ENCODE data around the gene MRPL10. TPM values are rescaled to one million over a fixed set of nuclear protein-coding genes. Genes with fewer than 3 reads are reported as not detected.
A peak's percentile ranks its signal among the peaks of the same experiment; 100 is the strongest.

MRPL10 gene
- total and polyA plus RNA-seq, 12 donors, result 44.2 to 72.3 (median 61.9) TPM

- Histone ChIP-seq H3K9me3 (no peaks in the 10 kb centered on the region), H3K4me3 (peak within 1 kb of the TSS; percentile 63 to 92 (median 75)), H3K27ac (peak within 1 kb of the TSS in 9 of 10 donors; percentile 65 to 89 (median 77)), H3K27me3 (peaks cover 0 to 20% (median 16%) of the 10 kb centered on the region in 7 donors), H3K4me1 (peaks cover 0 to 42% (median 21%) of the 10 kb centered on the region in 9 donors), H3K36me3 (peaks cover 0 to 30% (median 7%) of the 10 kb centered on the region in 9 donors)
- intact Hi-C loops (cut with DNase I), result loop anchor here (1.0 to 10.0 kb wide), 10 partner anchors 49 to 176 kb away; partner anchors contain the start of genes CDK5RAP3 (in 4 of the 10) and PNPO (in 4 of the 10)
- TF ChIP-seq, protein P1, sequence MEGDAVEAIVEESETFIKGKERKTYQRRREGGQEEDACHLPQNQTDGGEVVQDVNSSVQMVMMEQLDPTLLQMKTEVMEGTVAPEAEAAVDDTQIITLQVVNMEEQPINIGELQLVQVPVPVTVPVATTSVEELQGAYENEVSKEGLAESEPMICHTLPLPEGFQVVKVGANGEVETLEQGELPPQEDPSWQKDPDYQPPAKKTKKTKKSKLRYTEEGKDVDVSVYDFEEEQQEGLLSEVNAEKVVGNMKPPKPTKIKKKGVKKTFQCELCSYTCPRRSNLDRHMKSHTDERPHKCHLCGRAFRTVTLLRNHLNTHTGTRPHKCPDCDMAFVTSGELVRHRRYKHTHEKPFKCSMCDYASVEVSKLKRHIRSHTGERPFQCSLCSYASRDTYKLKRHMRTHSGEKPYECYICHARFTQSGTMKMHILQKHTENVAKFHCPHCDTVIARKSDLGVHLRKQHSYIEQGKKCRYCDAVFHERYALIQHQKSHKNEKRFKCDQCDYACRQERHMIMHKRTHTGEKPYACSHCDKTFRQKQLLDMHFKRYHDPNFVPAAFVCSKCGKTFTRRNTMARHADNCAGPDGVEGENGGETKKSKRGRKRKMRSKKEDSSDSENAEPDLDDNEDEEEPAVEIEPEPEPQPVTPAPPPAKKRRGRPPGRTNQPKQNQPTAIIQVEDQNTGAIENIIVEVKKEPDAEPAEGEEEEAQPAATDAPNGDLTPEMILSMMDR (IDR thresholded peaks at IDR 0.05), result peak; percentile 91 to 99 (median 97)
- DNase-seq (peak; percentile 91 to 94), ATAC-seq (peak; percentile 88 to 97 (median 95))
- 1% methylated on average over 50 to 55 of the region's 55 CpGs for WGBS, 2 donors
These were observed 9.6 kb upstream of the MRPL10 start, which contains the start of gene SCRN2 for GRCh38 chr17:47840742-47841487. Gene SCRN2 (minus strand): TSS chr17:47841273. CDS start chr17:47840843, 430 bp downstream.

DNA sequence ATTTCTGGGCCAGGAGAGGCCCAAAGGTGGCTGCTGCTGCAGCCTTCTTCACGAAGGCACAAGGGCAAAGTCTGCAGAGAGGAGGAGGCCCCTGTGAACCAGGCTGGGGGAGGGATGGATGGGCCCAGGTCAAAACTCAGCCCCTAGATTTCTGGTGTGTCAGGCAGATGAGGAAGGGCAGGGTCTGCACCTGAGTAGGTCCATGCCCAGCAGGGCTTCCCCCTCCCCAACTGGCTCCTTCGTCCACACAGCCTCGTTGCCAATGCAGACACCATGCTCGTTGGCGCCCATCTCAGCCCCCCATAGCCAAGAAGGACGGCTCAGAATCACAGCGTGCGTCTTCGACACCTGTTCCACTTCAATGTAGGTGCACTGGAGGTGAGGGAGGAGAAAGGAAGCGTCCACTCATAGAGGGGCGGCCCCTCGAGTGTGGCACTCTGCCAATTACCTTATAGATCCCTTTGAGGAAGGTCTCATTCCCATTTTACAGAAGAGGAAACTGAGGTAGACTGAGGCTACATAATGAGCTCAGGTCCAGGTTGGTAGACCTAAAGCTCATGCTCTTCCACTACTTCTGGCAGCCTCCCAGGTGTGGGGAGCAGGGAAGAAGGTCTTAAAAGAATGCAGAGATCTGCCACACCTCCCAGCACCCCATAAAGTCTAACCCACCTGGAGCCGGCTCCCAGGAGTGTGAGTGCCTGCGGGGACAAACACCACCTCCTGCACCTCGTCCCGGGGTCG is 8.8 kb upstream of the MRPL10 start:
- Histone ChIP-seq H3K4me1 (peaks cover 0 to 48% (median 21%) of the 10 kb centered on the region in 9 donors), H3K4me3 (peak overlapping the region; percentile 63 to 92 (median 75)), H3K27ac (peak overlapping the region in 8 of 10 donors; percentile 65 to 89 (median 78)), H3K9me3 (no peaks in the 10 kb centered on the region), H3K27me3 (peaks cover 0 to 13% (median 10%) of the 10 kb centered on the region in 7 donors), H3K36me3 (peaks cover 0 to 37% (median 12%) of the 10 kb centered on the region in 9 donors)
- TF ChIP-seq, protein P1 (IDR thresholded peaks at IDR 0.05), result no peak
- ATAC-seq, result no peak
- DNase-seq, result no peak
- 49 to 50% methylated on average over 17 of the region's 17 CpGs for WGBS, 2 donors
- intact Hi-C loops (cut with DNase I), result loop anchor here (2.0 to 10.0 kb wide), 9 partner anchors 51 to 177 kb away; partner anchors contain the start of genes CDK5RAP3 (in 4 of the 10) and PNPO (in 4 of the 10)

- H3K36me3 ChIP-seq, result peaks cover 0 to 37% (median 12%) of the 10 kb centered on the region in 9 donors
- intact Hi-C loops (cut with DNase I), result loop anchor here in 1 of 10 donors (10.0 kb wide), 1 partner anchor 266 kb away; the partner anchor contains the start of genes CBX1 and SNX11
- ATAC-seq (no peak), DNase-seq (no peak)
- H3K27ac ChIP-seq, result no peak overlapping the region
- H3K4me3 ChIP-seq, result no peak overlapping the region
- WGBS, 2 donors, result 92 to 93% methylated on average over 5 of the region's 5 CpGs
- no peaks in the 10 kb centered on the region for H3K9me3 ChIP-seq
- peaks cover 0 to 2% (median 1%) of the 10 kb centered on the region in 7 donors for H3K27me3 ChIP-seq
- H3K4me1 ChIP-seq, result peaks cover 0 to 59% (median 26%) of the 10 kb centered on the region in 9 donors
- TF ChIP-seq, protein P1 (IDR thresholded peaks at IDR 0.05), result no peak
These were observed 7.7 kb upstream of the MRPL10 start for GRCh38 chr17:47839071-47839470.

DNA sequence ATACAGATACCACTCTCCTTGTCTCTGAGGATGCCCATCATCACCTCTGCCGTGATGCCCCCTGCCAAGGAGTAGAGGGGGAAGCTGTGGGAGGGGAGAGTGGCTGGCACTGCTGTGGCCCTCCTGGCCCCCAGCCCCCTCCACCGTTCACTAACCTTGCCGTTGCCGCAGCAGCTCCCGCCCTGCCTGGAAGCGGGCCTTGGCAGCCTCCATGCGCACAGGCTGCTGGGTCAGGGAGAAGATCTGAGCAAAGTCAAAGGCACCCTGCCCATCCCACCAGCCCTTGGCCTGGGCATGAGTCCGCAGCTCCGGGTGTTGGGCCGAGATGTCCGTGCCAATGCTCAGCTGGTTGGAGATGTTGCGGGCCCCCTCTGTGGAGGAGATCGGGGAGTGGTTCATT is 7.3 kb upstream of the MRPL10 start:
- peaks cover 0 to 62% (median 29%) of the 10 kb centered on the region in 9 donors for H3K4me1 ChIP-seq
- H3K27ac ChIP-seq, result peak overlapping the region in 1 of 10 donors; percentile 37
- no peak for DNase-seq
- no peaks in the 10 kb centered on the region for H3K27me3 ChIP-seq
- no peak overlapping the region for H3K4me3 ChIP-seq
- TF ChIP-seq, protein P1 (IDR thresholded peaks at IDR 0.05), result no peak
- 91 to 94% methylated on average over 13 of the region's 13 CpGs for WGBS, 2 donors
- intact Hi-C loops (cut with DNase I), result loop anchor here in 1 of 10 donors (10.0 kb wide), 1 partner anchor 266 kb away; the partner anchor contains the start of genes CBX1 and SNX11
- H3K9me3 ChIP-seq, result no peaks in the 10 kb centered on the region
- no peak for ATAC-seq
- peaks cover 0 to 37% (median 12%) of the 10 kb centered on the region in 9 donors for H3K36me3 ChIP-seq
